Naive B cell (primary cell): ENCODE data around the gene RBM34. TPM values are rescaled to one million over a fixed set of nuclear protein-coding genes. Genes with fewer than 3 reads are reported as not detected.
"Not testable (repeated sequence)": the region's sequence is repeated elsewhere in the genome, so short reads cannot be mapped to it uniquely, and the experiment has no call there.

ENCODE experiments used
- ATAC-seq, 2 donors: fragments of 150-1000 bp; cut with Tn5 transposase; 2 replicates each; pipeline ENCODE4 v1.10.0; 2021; ENCODE audit warnings: low read depth in 2 of 2, mild to moderate bottlenecking in 2 of 2, moderate library complexity in 2 of 2
- DNase-seq: peaks from one replicate; pipeline ENCODE4 v3.0.0; 2022
- H3K27ac Mint-ChIP-seq, 6 donors: one replicate each; pipeline ENCODE4 v1.8.0; 2020 to 2022; ENCODE audit warnings: mild to moderate bottlenecking in 6 of 6, mixed read lengths in 6 of 6, moderate library complexity in 5 of 6, inconsistent platforms in 2 of 6
- H3K27me3 Mint-ChIP-seq, 3 donors: one replicate each; pipeline ENCODE4 v1.8.0; 2021 to 2022; ENCODE audit warnings: mixed read lengths in 3 of 3, mild to moderate bottlenecking in 1 of 3
- H3K36me3 Mint-ChIP-seq, 2 donors: one replicate each; pipeline ENCODE4 v1.8.0; 2020 to 2022; ENCODE audit warnings: mixed read lengths in 2 of 2, inconsistent platforms in 1 of 2, mild to moderate bottlenecking in 1 of 2
- H3K4me1 Mint-ChIP-seq, 3 donors: one replicate each; pipeline ENCODE4 v1.8.0; 2020 to 2022; ENCODE audit warnings: mixed read lengths in 3 of 3, inconsistent platforms in 1 of 3, mild to moderate bottlenecking in 1 of 3, moderate library complexity in 1 of 3
- H3K4me3 Mint-ChIP-seq, 8 donors: one replicate each; pipeline ENCODE4 v1.8.0; 2020 to 2022; ENCODE audit warnings: mild to moderate bottlenecking in 8 of 8, mixed read lengths in 8 of 8, moderate library complexity in 8 of 8, inconsistent platforms in 2 of 8
- H3K9me3 Mint-ChIP-seq, 7 donors: one replicate each; pipeline ENCODE4 v1.8.0; 2020 to 2022; ENCODE audit warnings: mixed read lengths in 7 of 7, mild to moderate bottlenecking in 5 of 7, inconsistent platforms in 2 of 7, moderate library complexity in 1 of 7
- polyA plus RNA-seq, 6 donors: library from polyadenylated mRNA; unstranded; fragments of 300-500 nt; fragmentation: Illumina TruSeq; gene quantifications; one replicate each; pipeline ENCODE4 v1.2.3, GENCODE V29; 2021; ENCODE audit warnings: low read depth in 6 of 6

Gene RBM34
- polyA plus RNA-seq, 6 donors from 2014 or later = 35.0 to 73.8 (median 69.7) TPM

DNA sequence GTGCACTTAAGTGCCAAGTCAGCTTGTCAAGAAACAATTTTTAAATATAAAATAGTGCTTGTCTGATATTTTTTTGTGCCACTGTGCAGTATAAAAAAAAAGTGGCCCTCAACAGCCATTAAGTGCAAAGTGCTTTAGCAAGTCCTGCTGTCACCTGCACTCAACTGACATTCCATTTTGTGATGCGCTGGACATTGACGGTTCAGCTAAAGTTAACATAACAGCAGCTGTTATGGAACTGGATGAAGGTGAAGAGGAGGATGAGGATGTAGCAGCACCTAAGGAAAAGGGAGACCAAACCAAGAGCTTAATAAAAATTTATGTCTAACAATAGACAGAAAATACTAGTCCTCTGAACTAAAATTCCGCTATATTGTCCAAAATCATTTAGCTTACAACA lies 7.3 kb upstream of the RBM34 start:
- H3K36me3 Mint-ChIP-seq = peaks cover 0 to 10% of the 10 kb centered on the region in 2 donors
- ATAC-seq = no peak
- H3K27me3 Mint-ChIP-seq = no peaks in the 10 kb centered on the region
- H3K4me3 Mint-ChIP-seq = no peak overlapping the region
- DNase-seq = no peak
- H3K27ac Mint-ChIP-seq = peak overlapping the region in 2 of 6 donors; percentile 57 to 61
- H3K4me1 Mint-ChIP-seq = no peaks in the 10 kb centered on the region
- H3K9me3 Mint-ChIP-seq = no peaks in the 10 kb centered on the region

- ATAC-seq = no peak
- DNase-seq = no peak
- Mint-ChIP-seq H3K27me3 (no peaks in the 10 kb centered on the region), H3K36me3 (peaks cover 6 to 10% of the 10 kb centered on the region in 2 donors), H3K4me1 (peaks cover 9 to 28% (median 23%) of the 10 kb centered on the region in 3 donors), H3K4me3 (peak overlapping the region in 7 of 8 donors; percentile 86 to 100 (median 99)), H3K27ac (peak overlapping the region; percentile 2 to 100 (median 99)), H3K9me3 (no peaks in the 10 kb centered on the region)
These were observed 756 bp upstream of the RBM34 start for GRCh38 chr1:235161685-235162327.

GRCh38 chr1:235160383-235160956 lies 580 bp downstream of the RBM34 start:
- peak overlapping the region; percentile 95 to 100 (median 99) for H3K27ac Mint-ChIP-seq
- no peaks in the 10 kb centered on the region for H3K9me3 Mint-ChIP-seq
- peak; percentile 68 for ATAC-seq
- peaks cover 6 to 10% of the 10 kb centered on the region in 2 donors for H3K36me3 Mint-ChIP-seq
- peak overlapping the region in 7 of 8 donors; percentile 86 to 100 (median 99) for H3K4me3 Mint-ChIP-seq
- no peak for DNase-seq
- no peaks in the 10 kb centered on the region for H3K27me3 Mint-ChIP-seq
- peaks cover 9 to 28% (median 23%) of the 10 kb centered on the region in 3 donors for H3K4me1 Mint-ChIP-seq

- not testable (repeated sequence) for ATAC-seq, DNase-seq, H3K27me3 Mint-ChIP-seq, H3K9me3 Mint-ChIP-seq
- peaks cover 6 to 11% of the 10 kb centered on the region in 2 donors for H3K36me3 Mint-ChIP-seq
- peak overlapping the region; percentile 83 to 100 (median 99) for H3K27ac Mint-ChIP-seq
- H3K4me3 Mint-ChIP-seq = peak overlapping the region in 7 of 8 donors; percentile 67 to 100 (median 96)
- H3K4me1 Mint-ChIP-seq = peaks cover 9 to 28% (median 23%) of the 10 kb centered on the region in 3 donors
These were observed 1.1 kb downstream of the RBM34 start for GRCh38 chr1:235159930-235160329.

- peak overlapping the region in 3 of 8 donors; percentile 20 to 96 (median 67) for H3K4me3 Mint-ChIP-seq
- peaks cover 6 to 16% of the 10 kb centered on the region in 2 donors for H3K36me3 Mint-ChIP-seq
- peak overlapping the region in 2 of 6 donors; percentile 59 to 83 for H3K27ac Mint-ChIP-seq
- H3K27me3 Mint-ChIP-seq, ATAC-seq, DNase-seq, H3K9me3 Mint-ChIP-seq: not testable (repeated sequence)
- H3K4me1 Mint-ChIP-seq = peaks cover 9 to 28% (median 23%) of the 10 kb centered on the region in 3 donors
These were observed 1.8 kb downstream of the RBM34 start for GRCh38 chr1:235159284-235159683.

DNA sequence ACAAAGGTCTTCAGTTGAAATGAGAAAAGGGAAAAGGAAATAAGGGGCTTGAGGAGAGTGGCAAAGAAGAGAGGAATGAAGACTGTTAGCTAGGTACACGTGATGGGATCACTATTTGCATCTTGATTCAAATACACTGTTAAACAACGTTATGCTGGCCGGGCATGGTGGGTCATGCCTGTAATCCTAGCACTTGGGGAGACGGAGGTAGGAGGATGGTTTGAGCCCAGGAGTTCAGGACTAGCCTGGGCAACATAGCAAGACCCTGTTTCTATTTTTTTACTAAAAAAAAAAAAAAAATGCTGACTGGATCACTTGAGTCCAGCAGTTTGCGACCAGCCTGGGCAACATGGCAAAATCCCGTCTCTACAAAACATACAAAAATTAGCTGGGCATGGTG lies 2.4 kb downstream of the RBM34 start:
- no peak for ATAC-seq
- no peaks in the 10 kb centered on the region for H3K9me3 Mint-ChIP-seq
- H3K36me3 Mint-ChIP-seq = peaks cover 6 to 16% of the 10 kb centered on the region in 2 donors
- peak overlapping the region in 2 of 8 donors; percentile 45 to 63 for H3K4me3 Mint-ChIP-seq
- H3K27ac Mint-ChIP-seq = peak overlapping the region in 1 of 6 donors; percentile 59
- no peaks in the 10 kb centered on the region for H3K27me3 Mint-ChIP-seq
- DNase-seq = no peak
- H3K4me1 Mint-ChIP-seq = peaks cover 9 to 28% (median 23%) of the 10 kb centered on the region in 3 donors

- no peak for ATAC-seq
- peaks cover 9 to 31% (median 23%) of the 10 kb centered on the region in 3 donors for H3K4me1 Mint-ChIP-seq
- no peaks in the 10 kb centered on the region for H3K9me3 Mint-ChIP-seq
- H3K36me3 Mint-ChIP-seq = peaks cover 6 to 16% of the 10 kb centered on the region in 2 donors
- no peak overlapping the region for H3K27ac Mint-ChIP-seq
- H3K4me3 Mint-ChIP-seq = no peak overlapping the region
- no peak for DNase-seq
- no peaks in the 10 kb centered on the region for H3K27me3 Mint-ChIP-seq
These were observed 3.9 kb downstream of the RBM34 start for GRCh38 chr1:235157150-235157549.

DNA sequence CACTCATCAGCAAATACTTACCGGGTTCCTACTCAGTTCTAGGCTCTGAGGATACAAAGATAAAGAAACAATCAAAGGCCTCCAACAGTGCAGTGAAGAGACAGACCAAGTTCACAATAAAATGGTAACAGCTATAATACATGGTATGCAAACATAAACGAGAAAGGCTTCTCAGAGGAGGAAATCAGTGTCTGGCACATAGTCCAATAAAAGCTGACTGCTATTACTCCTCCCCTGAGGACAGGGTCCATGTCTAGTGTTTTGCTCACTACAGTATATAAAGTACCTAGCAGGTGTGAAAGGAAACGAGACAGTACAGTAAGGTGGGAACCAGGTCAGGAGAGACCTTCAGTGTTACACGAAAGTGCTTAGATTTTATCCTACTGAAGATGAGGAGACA lies 4.3 kb downstream of the RBM34 start:
- Mint-ChIP-seq H3K4me3 (no peak overlapping the region), H3K27ac (no peak overlapping the region), H3K36me3 (peaks cover 6 to 16% of the 10 kb centered on the region in 2 donors), H3K4me1 (peaks cover 7 to 27% (median 20%) of the 10 kb centered on the region in 3 donors), H3K9me3 (no peaks in the 10 kb centered on the region), H3K27me3 (no peaks in the 10 kb centered on the region)
- ATAC-seq (no peak), DNase-seq (no peak)

- Mint-ChIP-seq H3K4me3 (no peak overlapping the region), H3K9me3 (no peaks in the 10 kb centered on the region), H3K27ac (no peak overlapping the region)
These were observed 4.8 kb downstream of the RBM34 start for GRCh38 chr1:235156265-235156664.

DNA sequence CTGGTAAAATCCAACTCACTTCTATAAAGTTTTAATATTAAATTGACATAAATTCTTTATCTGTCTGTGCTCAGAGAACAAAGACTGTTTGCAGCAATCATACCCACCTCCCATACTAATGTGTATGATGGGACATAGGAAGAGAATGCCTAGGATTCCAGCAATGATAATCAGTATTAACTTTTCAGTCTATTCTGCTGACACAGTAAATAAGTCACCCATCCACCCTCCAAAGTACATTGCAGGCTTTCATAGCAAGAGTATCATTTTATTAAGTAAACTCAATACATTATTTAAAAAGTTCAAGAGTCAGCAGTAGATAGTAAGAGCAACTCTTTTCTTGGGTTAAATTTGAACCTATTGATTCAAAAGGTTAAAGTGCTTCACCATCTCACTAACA lies 8.8 kb downstream of the RBM34 start:
- no peak overlapping the region for H3K4me3 Mint-ChIP-seq
- H3K27ac Mint-ChIP-seq = no peak overlapping the region
- no peaks in the 10 kb centered on the region for H3K9me3 Mint-ChIP-seq
- peaks cover 13 to 15% of the 10 kb centered on the region in 2 donors for H3K36me3 Mint-ChIP-seq
- no peak for DNase-seq
- peaks cover 10 to 15% (median 15%) of the 10 kb centered on the region in 3 donors for H3K4me1 Mint-ChIP-seq
- H3K27me3 Mint-ChIP-seq = no peaks in the 10 kb centered on the region
- ATAC-seq = no peak

More at GRCh38 chr1:235156265-235156664, 4.8 kb downstream of the RBM34 start:
- peaks cover 7 to 22% (median 15%) of the 10 kb centered on the region in 3 donors for H3K4me1 Mint-ChIP-seq
- ATAC-seq = no peak
- no peak for DNase-seq
- H3K27me3 Mint-ChIP-seq = no peaks in the 10 kb centered on the region
- peaks cover 8 to 16% of the 10 kb centered on the region in 2 donors for H3K36me3 Mint-ChIP-seq

- H3K36me3 Mint-ChIP-seq = peaks cover 13 to 15% of the 10 kb centered on the region in 2 donors
- peaks cover 12 to 15% (median 15%) of the 10 kb centered on the region in 3 donors for H3K4me1 Mint-ChIP-seq
- no peak overlapping the region for H3K4me3 Mint-ChIP-seq
- no peaks in the 10 kb centered on the region for H3K9me3 Mint-ChIP-seq
- peak overlapping the region in 2 of 6 donors; percentile 16 to 83 for H3K27ac Mint-ChIP-seq
- ATAC-seq (no peak), DNase-seq (no peak)
- no peaks in the 10 kb centered on the region for H3K27me3 Mint-ChIP-seq
These were observed 10.0 kb downstream of the RBM34 start for GRCh38 chr1:235151033-235151432.

DNA sequence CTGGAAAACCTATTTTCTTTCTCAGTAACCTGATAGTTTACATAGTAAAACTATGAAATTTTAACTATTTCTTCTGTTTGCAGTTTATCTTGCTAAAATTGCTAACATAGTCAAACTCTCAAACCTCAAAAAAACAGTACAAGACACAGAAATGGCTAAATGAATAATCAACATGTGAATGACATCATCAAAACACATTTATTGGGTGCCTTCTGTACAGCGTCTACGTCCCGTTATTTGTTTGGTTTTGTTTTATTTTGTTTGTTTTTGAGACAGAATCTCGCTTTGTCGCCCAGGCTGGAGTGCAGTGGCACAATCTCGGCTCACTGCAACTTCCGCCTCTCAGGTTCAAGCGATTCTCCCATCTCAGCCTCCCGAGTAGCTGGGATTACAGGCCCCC lies 11.2 kb downstream of the RBM34 start:
- peak overlapping the region in 1 of 6 donors; percentile 83 for H3K27ac Mint-ChIP-seq
- DNase-seq = no peak
- ATAC-seq = no peak
- no peaks in the 10 kb centered on the region for H3K27me3 Mint-ChIP-seq
- H3K4me1 Mint-ChIP-seq = peaks cover 15 to 24% (median 22%) of the 10 kb centered on the region in 3 donors
- no peaks in the 10 kb centered on the region for H3K9me3 Mint-ChIP-seq
- peaks cover 11 to 15% of the 10 kb centered on the region in 2 donors for H3K36me3 Mint-ChIP-seq
- no peak overlapping the region for H3K4me3 Mint-ChIP-seq

- Mint-ChIP-seq H3K36me3 (peaks cover 13 to 15% of the 10 kb centered on the region in 2 donors), H3K4me1 (peaks cover 15 to 25% (median 22%) of the 10 kb centered on the region in 3 donors), H3K4me3 (no peak overlapping the region), H3K9me3 (no peaks in the 10 kb centered on the region), H3K27ac (no peak overlapping the region), H3K27me3 (no peaks in the 10 kb centered on the region)
- ATAC-seq (no peak), DNase-seq (no peak)
These were observed 13.8 kb downstream of the RBM34 start for GRCh38 chr1:235147269-235147668.

DNA sequence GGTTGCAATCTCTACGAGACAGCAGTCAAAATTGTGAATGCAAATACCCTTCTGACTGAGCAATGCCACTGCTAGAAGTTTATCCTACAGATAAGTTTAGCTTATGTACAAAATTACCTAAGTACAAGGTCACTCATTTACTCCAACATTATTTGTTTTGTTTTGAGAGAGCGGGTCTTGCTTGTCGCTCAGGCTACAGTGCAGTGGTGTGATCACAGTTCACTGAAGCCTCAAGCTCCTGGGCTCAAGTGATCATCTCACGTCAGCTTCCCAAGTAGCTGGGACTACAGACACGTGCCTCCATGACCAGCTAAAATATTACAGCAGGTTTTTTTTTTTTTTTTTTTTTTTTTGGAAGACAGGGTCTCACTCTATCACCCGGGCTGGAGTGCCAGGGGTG lies 15.4 kb downstream of the RBM34 start:
- peaks cover 6 to 20% (median 19%) of the 10 kb centered on the region in 3 donors for H3K4me1 Mint-ChIP-seq
- no peak for ATAC-seq
- H3K36me3 Mint-ChIP-seq = peaks cover 6 to 13% of the 10 kb centered on the region in 2 donors
- H3K9me3 Mint-ChIP-seq = no peaks in the 10 kb centered on the region
- DNase-seq = no peak
- no peak overlapping the region for H3K27ac Mint-ChIP-seq
- no peak overlapping the region for H3K4me3 Mint-ChIP-seq
- no peaks in the 10 kb centered on the region for H3K27me3 Mint-ChIP-seq
